ENCODE data around the gene HBA2.
"Not testable (repeated sequence)": the region's sequence is repeated elsewhere in the genome, so short reads cannot be mapped to it uniquely, and the experiment has no call there.

GRCh38 chr16:176477-177382, 4.1 kb downstream of the HBA2 start, which contains the start of gene HBA1:
- TF ChIP-seq CTCF, POLR2A (IDR thresholded peaks at IDR 0.05): not testable (repeated sequence)
